Measurements from ENCODE around the gene SMIM1.
A peak's percentile ranks its signal among the peaks of the same experiment; 100 is the strongest.

SMIM1 gene

GRCh38 chr1:3753656-3754454, 18.7 kb upstream of the SMIM1 start:
- DNase-seq (ENCODE audit: low spot score) = no peak

- DNase-seq (ENCODE audit: low spot score) = no peak
These were observed 16.2 kb upstream of the SMIM1 start for GRCh38 chr1:3756394-3756793.

GRCh38 chr1:3759164-3759563, 13.4 kb upstream of the SMIM1 start:
- DNase-seq (ENCODE audit: low spot score) = no peak

GRCh38 chr1:3759796-3760195, 12.8 kb upstream of the SMIM1 start:
- no peak for DNase-seq (ENCODE audit: low spot score)

- no peak for DNase-seq (ENCODE audit: low spot score)
These were observed 11.1 kb upstream of the SMIM1 start for GRCh38 chr1:3761296-3762010.

GRCh38 chr1:3762151-3762872, 10.2 kb upstream of the SMIM1 start:
- DNase-seq (ENCODE audit: low spot score) = no peak

- DNase-seq (ENCODE audit: low spot score) = no peak
These were observed 9.7 kb upstream of the SMIM1 start for GRCh38 chr1:3762873-3763228.

- DNase-seq (ENCODE audit: low spot score) = no peak
These were observed 9.0 kb upstream of the SMIM1 start for GRCh38 chr1:3763351-3764125.

- DNase-seq (ENCODE audit: low spot score) = no peak
These were observed 5.1 kb upstream of the SMIM1 start for GRCh38 chr1:3767328-3767925.

GRCh38 chr1:3768811-3769390, 3.6 kb upstream of the SMIM1 start:
- no peak for DNase-seq (ENCODE audit: low spot score)

GRCh38 chr1:3770047-3770765, 2.3 kb upstream of the SMIM1 start:
- DNase-seq (ENCODE audit: low spot score) = no peak

GRCh38 chr1:3771108-3772026, 1.2 kb upstream of the SMIM1 start:
- DNase-seq (ENCODE audit: low spot score) = peak; percentile 19

- peak; percentile 73 for DNase-seq (ENCODE audit: low spot score)
These were observed 378 bp upstream of the SMIM1 start for GRCh38 chr1:3772027-3772714.

GRCh38 chr1:3773572-3774275, 1.2 kb downstream of the SMIM1 start:
- DNase-seq (ENCODE audit: low spot score) = no peak

GRCh38 chr1:3774276-3774945, 1.9 kb downstream of the SMIM1 start:
- DNase-seq (ENCODE audit: low spot score) = no peak

GRCh38 chr1:3774946-3775489, 2.5 kb downstream of the SMIM1 start:
- no peak for DNase-seq (ENCODE audit: low spot score)
